HepG2 (cell line): ENCODE results near the gene FAM229B. TPM values are rescaled to one million over a fixed set of nuclear protein-coding genes. Genes with fewer than 3 reads are reported as not detected.

ENCODE experiments used
- ERF ChIP-seq: IDR thresholded peaks from 2 replicates; pipeline ENCODE4 v1.6.1; 2018; ENCODE audit warnings: missing biosample characterization, missing genetic modification reagents
- ETV6 ChIP-seq: sonication (generic); formaldehyde crosslinking; conservative IDR thresholded peaks from 2 replicates; pipeline ENCODE4 v1.4.0; 2020; ENCODE audit warnings: missing genetic modification reagents
- HNF4G ChIP-seq, 2 experiments: sonication (generic) in 1 of 2; formaldehyde crosslinking in 1 of 2; IDR thresholded peaks; 2 replicates each; pipeline versions ENCODE4 v1.4.0 to v1.6.1; 2011 to 2020; ENCODE audit warnings: borderline replicate concordance in 2 of 2, low read depth in 2 of 2, mild to moderate bottlenecking in 2 of 2, low read length in 1 of 2, missing genetic modification reagents in 1 of 2, moderate library complexity in 1 of 2
- HNRNPL ChIP-seq: fragments of 200-400 bp; formaldehyde crosslinking; IDR thresholded peaks from 2 replicates; pipeline ENCODE4 v1.6.1; 2017; ENCODE audit warnings: mild to moderate bottlenecking, low read depth, low read length
- IRF2 ChIP-seq: IDR thresholded peaks from 2 replicates; pipeline ENCODE4 v1.6.1; 2018; ENCODE audit warnings: missing genetic modification reagents, missing compliant biosample characterization
- KDM6A ChIP-seq: IDR thresholded peaks from 2 replicates; pipeline ENCODE4 v1.6.1; 2016; ENCODE audit warnings: low read depth
- MEF2D ChIP-seq: sonication (generic); formaldehyde crosslinking; IDR thresholded peaks from 2 replicates; pipeline ENCODE4 v1.5.1; 2020; ENCODE audit warnings: mild to moderate bottlenecking, missing genetic modification reagents
- MIXL1 ChIP-seq: IDR thresholded peaks from 2 replicates; pipeline ENCODE4 v1.6.1; 2016
- MNT ChIP-seq: fragments of 450-650 bp; IDR thresholded peaks from 2 replicates; pipeline ENCODE4 v1.6.1; 2016
- TIGD3 ChIP-seq: sonication (generic); formaldehyde crosslinking; IDR thresholded peaks from 2 replicates; pipeline ENCODE4 v1.5.1; 2020; ENCODE audit warnings: mild to moderate bottlenecking, missing genetic modification reagents, borderline replicate concordance
- ZBTB8A ChIP-seq: sonication (generic); formaldehyde crosslinking; IDR thresholded peaks from 2 replicates; pipeline ENCODE4 v1.4.0; 2020; ENCODE audit warnings: mild to moderate bottlenecking, low read depth, missing genetic modification reagents, borderline replicate concordance
- ZFX ChIP-seq: sonication (generic); formaldehyde crosslinking; IDR thresholded peaks from 2 replicates; pipeline ENCODE4 v1.4.0; 2020; ENCODE audit warnings: mild to moderate bottlenecking, low read depth, missing genetic modification reagents, moderate library complexity
- ZNF274 ChIP-seq: sonication (generic); formaldehyde crosslinking; IDR thresholded peaks from 2 replicates; pipeline ENCODE4 v1.5.1; 2020; ENCODE audit warnings: mild to moderate bottlenecking, missing genetic modification reagents
- ZNF34 ChIP-seq: sonication (generic); formaldehyde crosslinking; IDR thresholded peaks from 2 replicates; pipeline ENCODE4 v1.4.0; 2020; ENCODE audit warnings: mild to moderate bottlenecking, missing genetic modification reagents, borderline replicate concordance
- ZNF362 ChIP-seq: sonication (generic); formaldehyde crosslinking; IDR thresholded peaks from 2 replicates; pipeline ENCODE4 v1.4.0; 2020; ENCODE audit warnings: missing genetic modification reagents, mild to moderate bottlenecking, borderline replicate concordance
- ZNF383 ChIP-seq: sonication (generic); formaldehyde crosslinking; IDR thresholded peaks from 2 replicates; pipeline ENCODE4 v1.4.0; 2020; ENCODE audit warnings: missing genetic modification reagents, mild to moderate bottlenecking, borderline replicate concordance
- ZNF501 ChIP-seq: sonication (generic); formaldehyde crosslinking; IDR thresholded peaks from 2 replicates; pipeline ENCODE4 v1.5.1; 2020; ENCODE audit warnings: mild to moderate bottlenecking, moderate library complexity, missing genetic modification reagents
- ZNF672 ChIP-seq: sonication (generic); formaldehyde crosslinking; IDR thresholded peaks from 2 replicates; pipeline ENCODE4 v1.8.1; 2022; ENCODE audit warnings: missing genetic modification reagents
- ZNF749 ChIP-seq: sonication (generic); formaldehyde crosslinking; IDR thresholded peaks from 2 replicates; pipeline ENCODE4 v1.8.0; 2022; ENCODE audit warnings: mild to moderate bottlenecking, missing genetic modification reagents, moderate library complexity, borderline replicate concordance
- ZNF800 ChIP-seq: sonication (generic); formaldehyde crosslinking; IDR thresholded peaks from 2 replicates; pipeline ENCODE4 v1.4.0; 2020; ENCODE audit warnings: missing genetic modification reagents
- ZSCAN5A ChIP-seq: sonication (generic); formaldehyde crosslinking; IDR thresholded peaks from 2 replicates; pipeline ENCODE4 v1.8.0; 2022; ENCODE audit warnings: mild to moderate bottlenecking, missing genetic modification reagents, borderline replicate concordance
- polyA plus RNA-seq, 8 experiments: library from polyadenylated mRNA; depleted of rRNA in 3 of 8; stranded (reverse) in 7 of 8; unstranded in 1 of 8; fragments of >200 nt; fragmentation: Illumina TruSeq in 4 of 8; extraction: Trizol in 4 of 8; gene quantifications; 2 replicates each; pipeline versions ENCODE4 v1.2.1 to v1.2.3, GENCODE V29; 2011 to 2016; ENCODE audit warnings: low read depth in 4 of 8, missing spikeins in 1 of 8, mixed read lengths in 1 of 8; ENCODE audit not compliant: insufficient read depth in 1 of 8
- total RNA-seq, 5 experiments: library from RNA; depleted of rRNA; stranded (reverse); fragments of >200 nt; fragmentation: Illumina TruSeq; extraction: Trizol; gene quantifications; 2 replicates each; pipeline ENCODE4 v1.2.3, GENCODE V29; 2016; ENCODE audit warnings: low read depth in 1 of 5

Gene FAM229B
- total and polyA plus RNA-seq, 2 of the 13 experiments (the other 11 are each of a cell fraction or from before 2014, with no cell fraction given) = 11.3 to 19.5 TPM

GRCh38 chr6:112087136-112087911 is at the start of gene FAM229B, which contains the start of gene TUBE1 (continued):
- 0 out of 2 replicates have a peak, but pooled peaks have one; percentile 30 for TF ChIP-seq ZNF800
- TF ChIP-seq MIXL1 = peak; percentile 19; the same call in 1 of the 2 replicates
- TF ChIP-seq MNT = no peak
- TF ChIP-seq ZFX (CRISPR knock-in tag) = peak; percentile 85
- no peak for TF ChIP-seq ZNF672
- TF ChIP-seq HNRNPL = no peak
- peak; percentile 97 for TF ChIP-seq ZNF501
- 0 out of 2 replicates have a peak, but pooled peaks have one; percentile 32 for TF ChIP-seq ZNF34 (CRISPR knock-in tag)
- peak; percentile 80; the same call in 1 of the 2 replicates for TF ChIP-seq ZSCAN5A
- TF ChIP-seq TIGD3 (CRISPR knock-in tag) = peak; percentile 70; the same call in 1 of the 2 replicates
- TF ChIP-seq ERF (CRISPR knock-in tag) = peak; percentile 82
- peak; percentile 81 for TF ChIP-seq ZNF274 (CRISPR knock-in tag)
- no peak for TF ChIP-seq HNF4G (IDR thresholded peaks at IDR 0.05; ENCODE audit: borderline replicate concordance, low read depth, low read length)
- TF ChIP-seq HNF4G (CRISPR knock-in tag; IDR thresholded peaks at IDR 0.05; ENCODE audit: borderline replicate concordance, low read depth) = no peak
- peak; percentile 85; the same call in 1 of the 2 replicates for TF ChIP-seq IRF2 (CRISPR knock-in tag)
- TF ChIP-seq ZNF362 (CRISPR knock-in tag) = no peak
- TF ChIP-seq MEF2D = peak; percentile 33; the same call in 1 of the 2 replicates
- TF ChIP-seq ETV6 (CRISPR knock-in tag) = peak; percentile 72; the same call in 1 of the 2 replicates
- no peak; the same call in 1 of the 2 replicates for TF ChIP-seq ZNF749 (CRISPR knock-in tag)
- no peak for TF ChIP-seq ZBTB8A (CRISPR knock-in tag)
- TF ChIP-seq ZNF383 = no peak
- TF ChIP-seq KDM6A = 0 out of 2 replicates have a peak, but pooled peaks have one; percentile 8
